Suprapubic skin (tissue), 4 donors: ENCODE results near the gene SMG7. TPM values are rescaled to one million over a fixed set of nuclear protein-coding genes. Genes with fewer than 3 reads are reported as not detected.

Experiments
- DNase-seq, 2 donors: peaks; one replicate each; pipeline ENCODE4 v3.0.0-alpha.2; 2019; ENCODE audit warnings: low spot score in 2 of 2
- H3K27ac ChIP-seq: fragments of 200-600 bp; sonication (generic); one replicate; pipeline ENCODE4 v1.5.1; 2019
- H3K27me3 ChIP-seq: fragments of 200-600 bp; sonication (generic); one replicate; pipeline ENCODE4 v1.5.1; 2019
- H3K36me3 ChIP-seq: fragments of 200-600 bp; sonication (generic); one replicate; pipeline ENCODE4 v1.5.1; 2019
- H3K4me1 ChIP-seq: fragments of 200-600 bp; sonication (generic); one replicate; pipeline ENCODE4 v1.5.1; 2019
- H3K4me3 ChIP-seq: fragments of 200-600 bp; sonication (generic); one replicate; pipeline ENCODE4 v1.5.1; 2019; ENCODE audit warnings: mild to moderate bottlenecking
- H3K9me3 ChIP-seq: fragments of 200-600 bp; sonication (generic); one replicate; pipeline ENCODE4 v1.5.1; 2019
- EP300 ChIP-seq: sonication (generic); formaldehyde crosslinking; IDR thresholded peaks from one replicate; pipeline ENCODE4 v1.6.1; 2017; ENCODE audit warnings: antibody characterized with exemption
- POLR2A ChIP-seq, 2 donors: fragments of 450-650 bp; IDR thresholded peaks; one replicate each; pipeline ENCODE4 v1.6.1; 2017; ENCODE audit warnings: antibody characterized with exemption in 2 of 2, mild to moderate bottlenecking in 2 of 2, moderate library complexity in 2 of 2
- POLR2AphosphoS5 ChIP-seq, 3 donors: sonication (generic); formaldehyde crosslinking; IDR thresholded peaks; one replicate each; pipeline ENCODE4 v1.6.1; 2017; ENCODE audit warnings: antibody characterized with exemption in 3 of 3
- WGBS: methylation state at CpG from one replicate; pipeline ENCODE4 v1.1.5; 2018; 5-methylcytosine and 5-hydroxymethylcytosine counted together
- total RNA-seq, 4 donors: library from RNA; depleted of rRNA; stranded (reverse); fragments of >200 nt; gene quantifications; one replicate each; pipeline ENCODE4 v1.1.0, GENCODE V29; 2016
- TF ChIP-seq, protein P1 (sequence below), 2 donors: fragments of 200-600 bp in 1 of 2; fragments of 450-650 bp in 1 of 2; sonication (generic) in 1 of 2; IDR thresholded peaks; one replicate each; pipeline ENCODE4 v1.5.1; 2016 to 2019; ENCODE audit warnings: antibody characterized with exemption in 2 of 2, mild to moderate bottlenecking in 1 of 2, moderate library complexity in 1 of 2

The SMG7 gene
- total RNA-seq, 4 donors from 2014 or later = 34.4 to 65.3 (median 41.8) TPM

DNA sequence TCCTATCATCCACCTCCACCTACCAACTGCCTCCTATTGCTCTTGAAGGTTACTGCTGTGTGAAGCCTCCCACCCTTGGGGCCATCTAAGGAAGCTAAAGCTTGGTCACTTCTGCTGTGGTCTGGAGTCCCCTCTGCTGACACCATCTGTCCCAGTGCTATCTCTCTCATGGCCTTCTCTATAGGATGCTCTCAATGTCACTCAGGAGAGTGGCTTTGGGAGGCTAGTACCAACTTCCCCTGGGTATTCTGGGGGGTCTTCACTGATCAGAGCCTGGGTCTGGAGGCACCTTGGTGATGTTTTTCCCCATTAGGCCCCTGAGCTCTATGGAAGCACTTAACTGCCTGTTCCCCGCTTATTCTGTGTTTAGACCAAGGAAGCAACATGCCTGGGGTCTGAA lies 130.2 kb downstream of the SMG7 start:
- no peak overlapping the region for H3K4me3 ChIP-seq
- WGBS = 86% methylated on average over 1 of the region's 1 CpG
- TF ChIP-seq, protein P1, sequence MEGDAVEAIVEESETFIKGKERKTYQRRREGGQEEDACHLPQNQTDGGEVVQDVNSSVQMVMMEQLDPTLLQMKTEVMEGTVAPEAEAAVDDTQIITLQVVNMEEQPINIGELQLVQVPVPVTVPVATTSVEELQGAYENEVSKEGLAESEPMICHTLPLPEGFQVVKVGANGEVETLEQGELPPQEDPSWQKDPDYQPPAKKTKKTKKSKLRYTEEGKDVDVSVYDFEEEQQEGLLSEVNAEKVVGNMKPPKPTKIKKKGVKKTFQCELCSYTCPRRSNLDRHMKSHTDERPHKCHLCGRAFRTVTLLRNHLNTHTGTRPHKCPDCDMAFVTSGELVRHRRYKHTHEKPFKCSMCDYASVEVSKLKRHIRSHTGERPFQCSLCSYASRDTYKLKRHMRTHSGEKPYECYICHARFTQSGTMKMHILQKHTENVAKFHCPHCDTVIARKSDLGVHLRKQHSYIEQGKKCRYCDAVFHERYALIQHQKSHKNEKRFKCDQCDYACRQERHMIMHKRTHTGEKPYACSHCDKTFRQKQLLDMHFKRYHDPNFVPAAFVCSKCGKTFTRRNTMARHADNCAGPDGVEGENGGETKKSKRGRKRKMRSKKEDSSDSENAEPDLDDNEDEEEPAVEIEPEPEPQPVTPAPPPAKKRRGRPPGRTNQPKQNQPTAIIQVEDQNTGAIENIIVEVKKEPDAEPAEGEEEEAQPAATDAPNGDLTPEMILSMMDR (IDR thresholded peaks at IDR 0.05) = no peak
- TF ChIP-seq EP300 = no peak
- no peak for TF ChIP-seq POLR2AphosphoS5 (IDR thresholded peaks at IDR 0.05)
- TF ChIP-seq POLR2A (IDR thresholded peaks at IDR 0.05) = no peak
- H3K27ac ChIP-seq = no peak overlapping the region
- H3K4me1 ChIP-seq = peaks cover 3% of the 10 kb centered on the region
- no peaks in the 10 kb centered on the region for H3K9me3 ChIP-seq
- H3K27me3 ChIP-seq = no peaks in the 10 kb centered on the region
- no peak for DNase-seq
- H3K36me3 ChIP-seq = no peaks in the 10 kb centered on the region

Other genes with a start within 250 kb of the SMG7 start
- gene NMNAT2, start 54.1 kb upstream of the SMG7 start, total RNA-seq = under 1 TPM; 0.48 to 0.81 (median 0.68) TPM
- gene NCF2, start 118.0 kb downstream of the SMG7 start, total RNA-seq = 10 to 100 TPM; 16.9 to 48.3 (median 33.9) TPM
- gene ARPC5, start 163.3 kb downstream of the SMG7 start, total RNA-seq = 10 to 100 TPM; 45.1 to 66.9 (median 52.5) TPM
- not detected for gene APOBEC4, start 180.8 kb downstream of the SMG7 start, total RNA-seq